ENCODE results near the gene MSI1.

DNA sequence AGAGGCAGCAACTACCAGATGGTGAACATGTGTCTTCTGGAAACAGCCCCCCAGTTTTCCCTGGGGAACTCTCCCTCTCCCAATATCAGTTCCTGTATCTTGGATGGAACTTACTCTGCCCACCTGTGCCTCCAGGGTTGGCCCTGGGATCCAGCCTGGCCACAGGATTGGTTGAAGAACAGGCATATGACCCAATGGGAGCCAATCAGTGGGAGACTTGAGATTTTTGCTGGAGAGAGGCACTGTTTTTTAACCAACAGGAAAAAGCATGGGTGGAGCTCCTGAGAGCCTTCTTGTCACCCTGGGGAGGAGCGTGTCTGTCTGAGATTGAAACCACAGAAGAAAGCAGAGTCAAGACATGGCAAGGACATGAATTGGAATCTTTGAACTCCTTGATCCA, 35.3 kb upstream of the MSI1 start:
- TF ChIP-seq, protein P1, sequence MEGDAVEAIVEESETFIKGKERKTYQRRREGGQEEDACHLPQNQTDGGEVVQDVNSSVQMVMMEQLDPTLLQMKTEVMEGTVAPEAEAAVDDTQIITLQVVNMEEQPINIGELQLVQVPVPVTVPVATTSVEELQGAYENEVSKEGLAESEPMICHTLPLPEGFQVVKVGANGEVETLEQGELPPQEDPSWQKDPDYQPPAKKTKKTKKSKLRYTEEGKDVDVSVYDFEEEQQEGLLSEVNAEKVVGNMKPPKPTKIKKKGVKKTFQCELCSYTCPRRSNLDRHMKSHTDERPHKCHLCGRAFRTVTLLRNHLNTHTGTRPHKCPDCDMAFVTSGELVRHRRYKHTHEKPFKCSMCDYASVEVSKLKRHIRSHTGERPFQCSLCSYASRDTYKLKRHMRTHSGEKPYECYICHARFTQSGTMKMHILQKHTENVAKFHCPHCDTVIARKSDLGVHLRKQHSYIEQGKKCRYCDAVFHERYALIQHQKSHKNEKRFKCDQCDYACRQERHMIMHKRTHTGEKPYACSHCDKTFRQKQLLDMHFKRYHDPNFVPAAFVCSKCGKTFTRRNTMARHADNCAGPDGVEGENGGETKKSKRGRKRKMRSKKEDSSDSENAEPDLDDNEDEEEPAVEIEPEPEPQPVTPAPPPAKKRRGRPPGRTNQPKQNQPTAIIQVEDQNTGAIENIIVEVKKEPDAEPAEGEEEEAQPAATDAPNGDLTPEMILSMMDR (IDR thresholded peaks at IDR 0.05), result no peak
- TF ChIP-seq POLR2A (IDR thresholded peaks at IDR 0.05; ENCODE audit: low read depth), result no peak

All from esophagus muscularis mucosa (tissue), 3 donors.